NCI-H748 (cell line): Measurements from ENCODE around the gene ARL4D.
A peak's percentile ranks its signal among the peaks of the same experiment; 100 is the strongest.
"Not testable (repeated sequence)": the region's sequence is repeated elsewhere in the genome, so short reads cannot be mapped to it uniquely, and the experiment has no call there.

ENCODE experiments used
- DNase-seq: peaks from one replicate; lab custom pipeline; 2025; ENCODE audit not compliant: unreplicated experiment; lab: John Stamatoyannopoulos, UW

Gene ARL4D

GRCh38 chr17:43398724-43399595 is at the start of gene ARL4D:
Gene ARL4D, plus strand, starts transcription at chr17:43398993. Its CDS starts 740 bp downstream, at chr17:43399733.
- DNase-seq: peak; percentile 90

GRCh38 chr17:43349142-43349541 is 49.7 kb upstream of the ARL4D start:
- DNase-seq: peak; percentile 24

- no peak for DNase-seq
Measured at GRCh38 chr17:43350888-43351361, 47.9 kb upstream of the ARL4D start.

GRCh38 chr17:43351691-43352090 is 47.1 kb upstream of the ARL4D start:
- DNase-seq: no peak

GRCh38 chr17:43352579-43353331 is 46.0 kb upstream of the ARL4D start:
- no peak for DNase-seq

- no peak for DNase-seq
Measured at GRCh38 chr17:43353393-43353792, 45.4 kb upstream of the ARL4D start.

GRCh38 chr17:43354371-43354770 is 44.4 kb upstream of the ARL4D start:
- DNase-seq: no peak

GRCh38 chr17:43356450-43356849 is 42.3 kb upstream of the ARL4D start:
- no peak for DNase-seq

- DNase-seq: no peak
Measured at GRCh38 chr17:43356999-43357398, 41.8 kb upstream of the ARL4D start.

GRCh38 chr17:43359469-43360110 is 39.2 kb upstream of the ARL4D start:
- peak; percentile 64 for DNase-seq

GRCh38 chr17:43360376-43360738 is 38.4 kb upstream of the ARL4D start:
- DNase-seq: peak; percentile 99

GRCh38 chr17:43360739-43361505 is 37.9 kb upstream of the ARL4D start:
- DNase-seq: peak; percentile 100

GRCh38 chr17:43363181-43363925 is 35.4 kb upstream of the ARL4D start:
- no peak for DNase-seq

GRCh38 chr17:43363926-43364285 is 34.9 kb upstream of the ARL4D start:
- peak; percentile 46 for DNase-seq

- DNase-seq: no peak
Measured at GRCh38 chr17:43365356-43365755, 33.4 kb upstream of the ARL4D start.

GRCh38 chr17:43365921-43366320 is 32.9 kb upstream of the ARL4D start:
- DNase-seq: not testable (repeated sequence)

- no peak for DNase-seq
Measured at GRCh38 chr17:43366891-43367736, 31.7 kb upstream of the ARL4D start.

GRCh38 chr17:43367737-43368242 is 31.0 kb upstream of the ARL4D start:
- DNase-seq: peak; percentile 96
